Right lung (tissue), 5 donors: ENCODE measurements around the gene COX15. TPM values are rescaled to one million over a fixed set of nuclear protein-coding genes. Genes with fewer than 3 reads are reported as not detected.

Source experiments
- polyA plus RNA-seq, 5 donors: library from polyadenylated mRNA; unstranded; fragments of 120-200 nt; gene quantifications; one replicate each; pipeline versions ENCODE4 v1.2.1 to v1.2.3, GENCODE V29; 2013; ENCODE audit warnings: inconsistent platforms in 1 of 5, low replicate concordance in 1 of 5; ENCODE audit not compliant: insufficient read length in 5 of 5, insufficient read depth in 1 of 5

Gene COX15
- polyA plus RNA-seq, 5 donors = 39.0 to 62.1 (median 52.2) TPM

Other genes starting within 250 kb of the COX15 start
- under 1 TPM in 1 of 5 donors, not detected in 4; 0.17 TPM for gene NKX2-3, start 199.2 kb downstream of the COX15 start, polyA plus RNA-seq
- 10 to 100 TPM; 45.5 to 60.2 (median 49.4) TPM for gene SLC25A28, start 111.7 kb downstream of the COX15 start, polyA plus RNA-seq
- gene ENTPD7, start 72.6 kb downstream of the COX15 start, polyA plus RNA-seq = 10 to 100 TPM; 11.6 to 18.0 (median 14.5) TPM
- gene CUTC, start 107 bp upstream of the COX15 start, polyA plus RNA-seq = 10 to 100 TPM; 19.0 to 26.8 (median 25.8) TPM
- gene ABCC2, start 50.5 kb upstream of the COX15 start, polyA plus RNA-seq = 1 to 10 TPM in 3 of 5 donors, under 1 TPM in 2; 0.78 to 1.5 (median 1.2) TPM